ENCODE results near the gene DYRK3. TPM values are rescaled to one million over a fixed set of nuclear protein-coding genes. Genes with fewer than 3 reads are reported as not detected.

DYRK3 gene
- total RNA-seq (2022; extraction: Qiagen RNA extraction): 8.3 to 10.3 TPM (median 9.1 TPM) in 5 replicates

DNA sequence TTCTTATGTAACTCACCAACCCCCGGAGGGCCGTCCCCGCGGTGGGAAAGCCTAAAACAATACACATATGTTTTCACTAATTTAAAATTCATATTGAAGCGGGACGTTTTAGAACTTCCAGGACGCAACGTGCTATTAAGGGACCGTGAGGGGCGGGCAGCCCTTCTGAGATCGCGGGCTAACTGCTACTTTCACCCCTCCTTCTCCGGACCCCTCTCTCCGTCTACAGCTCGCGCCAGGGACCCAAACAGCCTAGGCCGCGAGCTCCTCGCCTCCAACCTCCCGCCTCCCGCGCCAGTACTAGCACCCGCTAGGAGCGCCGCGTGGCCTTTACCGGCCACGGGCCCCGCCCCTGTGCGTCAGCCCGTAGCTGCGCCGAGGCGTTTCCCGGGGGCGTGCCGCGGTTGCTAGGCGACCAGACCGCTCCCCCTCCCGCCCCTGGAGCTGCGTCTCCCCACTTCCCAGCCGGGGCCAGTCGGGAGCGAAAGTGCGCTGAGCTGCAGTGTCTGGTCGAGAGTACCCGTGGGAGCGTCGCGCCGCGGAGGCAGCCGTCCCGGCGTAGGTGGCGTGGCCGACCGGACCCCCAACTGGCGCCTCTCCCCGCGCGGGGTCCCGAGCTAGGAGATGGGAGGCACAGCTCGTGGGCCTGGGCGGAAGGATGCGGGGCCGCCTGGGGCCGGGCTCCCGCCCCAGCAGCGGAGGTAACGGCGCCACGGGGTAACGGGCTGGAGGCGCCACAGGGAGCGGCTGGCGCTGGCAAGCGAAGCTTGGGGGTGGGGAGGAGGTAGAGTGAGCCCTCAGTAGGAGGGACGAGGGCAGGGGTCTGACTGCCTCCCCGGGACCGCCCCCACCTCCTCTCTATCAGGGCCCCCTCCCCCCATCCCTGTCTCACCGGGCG is at the start of gene DYRK3:
DYRK3 (plus strand) TSS at position 457 of the 898 bp plus-strand sequence; CDS start at position 625, 168 bp downstream.

GRCh38 chr1:206612129-206612876 is 23.0 kb upstream of the DYRK3 start, which contains the start of gene EIF2D:
EIF2D (minus strand) TSS chr1:206612465; CDS start chr1:206612342, 123 bp downstream.

GRCh38 chr1:206684478-206685333 is 49.4 kb downstream of the DYRK3 start, which contains the start of gene MAPKAPK2:
MAPKAPK2 (plus strand) TSS chr1:206684905; CDS start chr1:206685230, 325 bp downstream.

Other genes with a start within 250 kb of the DYRK3 start
- gene IKBKE, start 165.1 kb upstream of the DYRK3 start, total RNA-seq (2022; extraction: Qiagen RNA extraction): 6.3 to 9.1 TPM (median 7.8 TPM) in 5 replicates
- 1.1 to 1.4 TPM (median 1.2 TPM) in 5 replicates for gene RASSF5, start 128.0 kb upstream of the DYRK3 start, total RNA-seq (2022; extraction: Qiagen RNA extraction)
- gene EIF2D, start 23.1 kb upstream of the DYRK3 start, total RNA-seq (2022; extraction: Qiagen RNA extraction): 32.0 to 35.2 TPM (median 33.9 TPM) in 5 replicates
- gene MAPKAPK2, start 49.4 kb downstream of the DYRK3 start, total RNA-seq (2022; extraction: Qiagen RNA extraction): 61.6 to 72.7 TPM (median 67.9 TPM) in 5 replicates
- not detected in 5 replicates for gene IL19, start 135.2 kb downstream of the DYRK3 start, total RNA-seq (2022; extraction: Qiagen RNA extraction)
- gene IL10, start 137.0 kb downstream of the DYRK3 start, total RNA-seq (2022; extraction: Qiagen RNA extraction): not detected in 5 replicates
- gene IL20, start 230.1 kb downstream of the DYRK3 start, total RNA-seq (2022; extraction: Qiagen RNA extraction): 0.06 TPM in 1 of 5 replicates, not detected in the others

All from A549 treated with CORT108297 at 1 μM for 4 hours (cell line).